Right kidney (tissue), 1 donor: ENCODE results near the gene MAP2K7.

Source experiments
- DNase-seq: peaks from one replicate; pipeline ENCODE4 v3.0.0-alpha.2; 2016

MAP2K7 gene

DNA sequence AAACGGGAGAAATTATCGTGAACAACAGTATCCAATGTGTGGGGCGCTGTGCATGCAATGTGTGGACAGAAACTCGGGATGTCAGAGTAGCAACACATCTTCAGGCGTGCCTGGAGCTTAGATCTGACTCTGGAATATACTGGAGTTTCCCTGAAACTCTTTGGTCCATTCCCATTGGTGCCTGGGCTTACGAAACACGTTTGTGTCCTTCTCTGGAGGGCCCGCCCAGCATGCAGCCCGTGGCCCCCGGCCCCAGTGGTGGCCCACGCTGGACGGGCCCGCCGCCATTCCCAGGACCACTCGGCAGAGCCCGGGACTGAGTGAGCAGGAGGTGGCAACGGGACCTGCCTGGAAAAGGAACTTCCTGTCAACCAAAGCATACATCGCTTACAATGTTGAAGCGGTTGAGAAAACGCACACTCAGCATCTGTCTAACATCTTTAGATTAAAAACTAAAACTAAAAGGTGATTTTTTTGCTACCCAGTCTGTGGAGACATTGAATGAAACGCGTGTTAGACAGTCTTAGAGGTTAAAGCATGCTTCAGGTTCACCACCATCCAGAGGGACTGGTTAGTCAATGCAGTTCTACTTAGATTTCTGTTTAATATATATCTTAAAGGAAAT, 59.1 kb downstream of the MAP2K7 start:
- DNase-seq, result no peak

- no peak for DNase-seq
These were observed 59.9 kb downstream of the MAP2K7 start for GRCh38 chr19:7963566-7963965.
